ENCODE measurements around the gene BMP6. TPM values are rescaled to one million over a fixed set of nuclear protein-coding genes. Genes with fewer than 3 reads are reported as not detected.

BMP6 gene
- polyA plus RNA-seq, 3 donors, result not detected

DNA sequence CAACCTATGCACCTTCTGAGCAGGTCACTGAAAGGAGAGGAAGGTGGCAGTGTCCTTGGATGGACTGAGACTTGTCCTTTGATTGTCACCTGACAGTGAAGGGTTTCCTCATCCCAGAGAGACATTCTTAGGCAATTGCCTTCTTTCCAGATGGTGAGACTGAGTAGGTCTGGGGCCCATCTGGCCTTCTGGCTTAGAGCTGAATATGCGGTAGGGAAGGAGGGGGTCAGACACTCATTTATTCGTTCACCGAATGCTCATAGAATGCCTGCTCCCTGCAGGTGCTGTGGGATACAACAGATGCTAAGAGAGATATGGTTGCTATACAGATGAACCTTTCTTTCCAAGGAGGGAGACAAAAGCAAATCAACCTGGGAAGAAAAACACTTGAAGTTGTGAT is 76.8 kb downstream of the BMP6 start:
- DNase-seq, result no peak
- intact Hi-C loops (cut with micrococcal nuclease), result no loop called here
- Histone ChIP-seq H3K4me3 (replicated peaks in 1 of 3; ENCODE audit: low read depth in 2 of 3, low read length in 3 of 3) (no peak overlapping the region), H3K36me3 (replicated peaks in 1 of 2; ENCODE audit: control insufficient read depth in 1 of 2, insufficient read depth in 2 of 2, low read length in 2 of 2) (no peaks in the 10 kb centered on the region), H3K9ac (ENCODE audit: insufficient read depth, low read length, poor library complexity, severe bottlenecking) (no peak overlapping the region), H3K9me3 (replicated peaks in 1 of 2; ENCODE audit: control insufficient read depth in 1 of 2, insufficient read depth in 1 of 2, low read length in 2 of 2) (no peaks in the 10 kb centered on the region), H3K27me3 (ENCODE audit: control insufficient read depth in 2 of 2, insufficient read depth in 2 of 2, low read length in 2 of 2) (no peaks in the 10 kb centered on the region), H2AFZ (ENCODE audit: insufficient read depth, low read depth, low read length, poor library complexity, severe bottlenecking) (no peak overlapping the region), H3K27ac (ENCODE audit: low read depth in 1 of 2, low read length in 2 of 2) (no peak overlapping the region), H4K20me1 (ENCODE audit: insufficient read depth, low read length) (no peaks in the 10 kb centered on the region), H3K79me2 (ENCODE audit: insufficient read depth, low read length) (no peaks in the 10 kb centered on the region), H3K4me2 (replicated peaks; ENCODE audit: extremely low read depth, low read length, poor library complexity, severe bottlenecking) (no peak overlapping the region), H3K4me1 (ENCODE audit: control insufficient read depth in 1 of 2, insufficient read depth in 2 of 2, low read length in 2 of 2) (no peaks in the 10 kb centered on the region)
- WGBS (ENCODE audit: insufficient coverage), result 100% methylated on average over 3 of the region's 3 CpGs
- TF ChIP-seq, protein P1, sequence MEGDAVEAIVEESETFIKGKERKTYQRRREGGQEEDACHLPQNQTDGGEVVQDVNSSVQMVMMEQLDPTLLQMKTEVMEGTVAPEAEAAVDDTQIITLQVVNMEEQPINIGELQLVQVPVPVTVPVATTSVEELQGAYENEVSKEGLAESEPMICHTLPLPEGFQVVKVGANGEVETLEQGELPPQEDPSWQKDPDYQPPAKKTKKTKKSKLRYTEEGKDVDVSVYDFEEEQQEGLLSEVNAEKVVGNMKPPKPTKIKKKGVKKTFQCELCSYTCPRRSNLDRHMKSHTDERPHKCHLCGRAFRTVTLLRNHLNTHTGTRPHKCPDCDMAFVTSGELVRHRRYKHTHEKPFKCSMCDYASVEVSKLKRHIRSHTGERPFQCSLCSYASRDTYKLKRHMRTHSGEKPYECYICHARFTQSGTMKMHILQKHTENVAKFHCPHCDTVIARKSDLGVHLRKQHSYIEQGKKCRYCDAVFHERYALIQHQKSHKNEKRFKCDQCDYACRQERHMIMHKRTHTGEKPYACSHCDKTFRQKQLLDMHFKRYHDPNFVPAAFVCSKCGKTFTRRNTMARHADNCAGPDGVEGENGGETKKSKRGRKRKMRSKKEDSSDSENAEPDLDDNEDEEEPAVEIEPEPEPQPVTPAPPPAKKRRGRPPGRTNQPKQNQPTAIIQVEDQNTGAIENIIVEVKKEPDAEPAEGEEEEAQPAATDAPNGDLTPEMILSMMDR (IDR thresholded peaks at IDR 0.05), result no peak
- no peak overlapping the region for H3K27ac Mint-ChIP-seq
- no peaks in the 10 kb centered on the region for H3K36me3 Mint-ChIP-seq
- H3K27me3 Mint-ChIP-seq (ENCODE audit: low read depth in 3 of 3), result peaks cover 0 to 3% (median 0%) of the 10 kb centered on the region in 3 donors
- H3K4me3 Mint-ChIP-seq, result no peak overlapping the region
- peaks cover 0 to 8% (median 0%) of the 10 kb centered on the region in 7 donors for H3K9me3 Mint-ChIP-seq
- H3K4me1 Mint-ChIP-seq, result no peaks in the 10 kb centered on the region

DNA sequence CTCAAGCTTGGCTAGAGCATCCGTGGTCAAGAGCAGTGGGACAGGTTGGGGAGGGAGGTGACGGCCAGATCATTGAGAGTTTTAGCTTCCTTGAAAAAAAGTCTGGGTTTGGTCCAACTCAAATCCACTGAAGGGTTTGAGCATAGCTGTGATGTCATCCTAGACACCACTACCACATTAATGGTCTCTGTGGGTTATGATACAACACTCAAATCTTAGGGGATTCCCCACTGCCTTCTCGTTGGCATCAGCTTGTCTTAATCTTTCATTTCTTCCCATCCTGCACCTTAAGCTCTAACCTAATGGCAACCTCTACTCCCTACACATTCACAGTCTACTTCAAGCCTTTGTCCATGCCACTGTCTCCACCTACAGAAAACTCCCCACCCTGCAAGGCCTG is 77.3 kb downstream of the BMP6 start:
- H3K9ac ChIP-seq (ENCODE audit: insufficient read depth, low read length, poor library complexity, severe bottlenecking), result no peak overlapping the region
- H3K4me1 ChIP-seq (ENCODE audit: control insufficient read depth in 1 of 2, insufficient read depth in 2 of 2, low read length in 2 of 2), result no peaks in the 10 kb centered on the region
- Mint-ChIP-seq H3K9me3 (peaks cover 0 to 8% (median 0%) of the 10 kb centered on the region in 7 donors), H3K4me3 (no peak overlapping the region), H3K27ac (no peak overlapping the region), H3K27me3 (ENCODE audit: low read depth in 3 of 3) (peaks cover 0 to 5% (median 0%) of the 10 kb centered on the region in 3 donors), H3K4me1 (peaks cover 2% of the 10 kb centered on the region), H3K36me3 (no peaks in the 10 kb centered on the region)
- DNase-seq, result no peak
- H3K9me3 ChIP-seq (replicated peaks in 1 of 2; ENCODE audit: control insufficient read depth in 1 of 2, insufficient read depth in 1 of 2, low read length in 2 of 2), result no peaks in the 10 kb centered on the region
- no peak overlapping the region for H2AFZ ChIP-seq (ENCODE audit: insufficient read depth, low read depth, low read length, poor library complexity, severe bottlenecking)
- H3K79me2 ChIP-seq (ENCODE audit: insufficient read depth, low read length), result no peaks in the 10 kb centered on the region
- no peak overlapping the region for H3K4me2 ChIP-seq (replicated peaks; ENCODE audit: extremely low read depth, low read length, poor library complexity, severe bottlenecking)
- intact Hi-C loops (cut with micrococcal nuclease), result no loop called here
- H3K36me3 ChIP-seq (replicated peaks in 1 of 2; ENCODE audit: control insufficient read depth in 1 of 2, insufficient read depth in 2 of 2, low read length in 2 of 2), result no peaks in the 10 kb centered on the region
- H3K27ac ChIP-seq (ENCODE audit: low read depth in 1 of 2, low read length in 2 of 2), result no peak overlapping the region
- H3K27me3 ChIP-seq (ENCODE audit: control insufficient read depth in 2 of 2, insufficient read depth in 2 of 2, low read length in 2 of 2), result no peaks in the 10 kb centered on the region
- no CpG with 5 or more reads among the region's 3 CpGs for WGBS (ENCODE audit: insufficient coverage)
- H4K20me1 ChIP-seq (ENCODE audit: insufficient read depth, low read length), result no peaks in the 10 kb centered on the region
- TF ChIP-seq, protein P1 (IDR thresholded peaks at IDR 0.05), result no peak
- H3K4me3 ChIP-seq (replicated peaks in 1 of 3; ENCODE audit: low read depth in 2 of 3, low read length in 3 of 3), result no peak overlapping the region

All from CD14-positive monocyte (primary cell).